Lower leg skin (tissue), 3 donors: Measurements from ENCODE around the gene WDR27.

Experiments
- POLR2A ChIP-seq, 2 donors: fragments of 450-650 bp; IDR thresholded peaks; one replicate each; pipeline ENCODE4 v1.6.1; 2016 to 2017; ENCODE audit warnings: antibody characterized with exemption in 2 of 2, mild to moderate bottlenecking in 1 of 2, moderate library complexity in 1 of 2
- TF ChIP-seq, protein P1 (sequence below), 3 donors: fragments of 450-650 bp; IDR thresholded peaks; one replicate each; pipeline ENCODE4 v1.5.1; 2016; ENCODE audit warnings: antibody characterized with exemption in 3 of 3, mild to moderate bottlenecking in 3 of 3, moderate library complexity in 2 of 3

GRCh38 chr6:169726963-169727362 is 25.1 kb upstream of the WDR27 start:
- no peak for TF ChIP-seq POLR2A (IDR thresholded peaks at IDR 0.05)
- TF ChIP-seq, protein P1, sequence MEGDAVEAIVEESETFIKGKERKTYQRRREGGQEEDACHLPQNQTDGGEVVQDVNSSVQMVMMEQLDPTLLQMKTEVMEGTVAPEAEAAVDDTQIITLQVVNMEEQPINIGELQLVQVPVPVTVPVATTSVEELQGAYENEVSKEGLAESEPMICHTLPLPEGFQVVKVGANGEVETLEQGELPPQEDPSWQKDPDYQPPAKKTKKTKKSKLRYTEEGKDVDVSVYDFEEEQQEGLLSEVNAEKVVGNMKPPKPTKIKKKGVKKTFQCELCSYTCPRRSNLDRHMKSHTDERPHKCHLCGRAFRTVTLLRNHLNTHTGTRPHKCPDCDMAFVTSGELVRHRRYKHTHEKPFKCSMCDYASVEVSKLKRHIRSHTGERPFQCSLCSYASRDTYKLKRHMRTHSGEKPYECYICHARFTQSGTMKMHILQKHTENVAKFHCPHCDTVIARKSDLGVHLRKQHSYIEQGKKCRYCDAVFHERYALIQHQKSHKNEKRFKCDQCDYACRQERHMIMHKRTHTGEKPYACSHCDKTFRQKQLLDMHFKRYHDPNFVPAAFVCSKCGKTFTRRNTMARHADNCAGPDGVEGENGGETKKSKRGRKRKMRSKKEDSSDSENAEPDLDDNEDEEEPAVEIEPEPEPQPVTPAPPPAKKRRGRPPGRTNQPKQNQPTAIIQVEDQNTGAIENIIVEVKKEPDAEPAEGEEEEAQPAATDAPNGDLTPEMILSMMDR (IDR thresholded peaks at IDR 0.05), result no peak
